RWPE2 (cell line): ENCODE data around the gene TBC1D10B.

Experiments
- ATAC-seq: fragments of 200-7000 bp; cut with Tn5 transposase; 3 replicates; pipeline ENCODE4 v1.9.1; 2021; ENCODE audit warnings: low read depth
- DNase-seq: peaks from one replicate; pipeline ENCODE4 v3.0.0-alpha.2; 2020; ENCODE audit warnings: low spot score
- H3K27ac ChIP-seq: fragments of 450-650 bp; 2 replicates; pipeline ENCODE4 v1.5.1; 2017; ENCODE audit warnings: mild to moderate bottlenecking; ENCODE audit not compliant: poor library complexity, severe bottlenecking
- H3K27me3 ChIP-seq: fragments of 250-450 bp; sonication (Bioruptor Pico); 2 replicates; pipeline ENCODE4 v1.5.1; 2021; ENCODE audit warnings: mild to moderate bottlenecking, moderate library complexity; ENCODE audit not compliant: insufficient read depth, poor library complexity, severe bottlenecking
- H3K36me3 ChIP-seq: fragments of 250-450 bp; sonication (Bioruptor Pico); 2 replicates; pipeline ENCODE4 v1.5.1; 2020; ENCODE audit warnings: low read depth, mild to moderate bottlenecking, moderate library complexity
- H3K4me1 ChIP-seq: fragments of 250-450 bp; sonication (Bioruptor Pico); 2 replicates; pipeline ENCODE4 v1.5.1; 2021; ENCODE audit warnings: mild to moderate bottlenecking, moderate library complexity; ENCODE audit not compliant: insufficient read depth, poor library complexity, severe bottlenecking
- H3K4me3 ChIP-seq: fragments of 250-450 bp; sonication (Bioruptor Pico); 2 replicates; pipeline ENCODE4 v1.5.1; 2021; ENCODE audit warnings: mild to moderate bottlenecking, moderate library complexity; ENCODE audit not compliant: severe bottlenecking
- H3K9me3 ChIP-seq: fragments of 250-450 bp; sonication (Bioruptor Pico); 2 replicates; pipeline ENCODE4 v1.5.1; 2021; ENCODE audit warnings: mild to moderate bottlenecking, moderate library complexity; ENCODE audit not compliant: severe bottlenecking
- CTCF ChIP-seq: fragments of 450-650 bp; IDR thresholded peaks from one replicate; pipeline ENCODE4 v1.5.1; 2017; ENCODE audit warnings: mild to moderate bottlenecking, moderate library complexity; ENCODE audit not compliant: poor library complexity, severe bottlenecking

The TBC1D10B gene

GRCh38 chr16:30351001-30351441 lies 19.3 kb downstream of the TBC1D10B start:
- DNase-seq: no peak
- Histone ChIP-seq H3K4me3 (no peak overlapping the region), H3K4me1 (no peaks in the 10 kb centered on the region), H3K9me3 (no peaks in the 10 kb centered on the region), H3K27ac (no peak overlapping the region), H3K27me3 (no peaks in the 10 kb centered on the region), H3K36me3 (peaks cover 24% of the 10 kb centered on the region)
- ATAC-seq: no peak
- TF ChIP-seq CTCF: no peak

GRCh38 chr16:30350134-30350871 lies 20.0 kb downstream of the TBC1D10B start:
- H3K27ac ChIP-seq: no peak overlapping the region
- TF ChIP-seq CTCF: no peak
- peaks cover 24% of the 10 kb centered on the region for H3K36me3 ChIP-seq
- no peak overlapping the region for H3K4me3 ChIP-seq
- H3K9me3 ChIP-seq: no peaks in the 10 kb centered on the region
- H3K4me1 ChIP-seq: no peaks in the 10 kb centered on the region
- no peak for ATAC-seq
- DNase-seq: no peak
- H3K27me3 ChIP-seq: no peaks in the 10 kb centered on the region

GRCh38 chr16:30349675-30350074 lies 20.6 kb downstream of the TBC1D10B start:
- ATAC-seq: no peak

GRCh38 chr16:30348929-30349328 lies 21.4 kb downstream of the TBC1D10B start:
- Histone ChIP-seq H3K4me3 (no peak overlapping the region), H3K4me1 (no peaks in the 10 kb centered on the region), H3K36me3 (peaks cover 23% of the 10 kb centered on the region), H3K27me3 (no peaks in the 10 kb centered on the region), H3K27ac (no peak overlapping the region), H3K9me3 (no peaks in the 10 kb centered on the region)
- no peak for TF ChIP-seq CTCF
- ATAC-seq (no peak), DNase-seq (no peak)

More at GRCh38 chr16:30349675-30350074, 20.6 kb downstream of the TBC1D10B start:
- Histone ChIP-seq H3K9me3 (no peaks in the 10 kb centered on the region), H3K27me3 (no peaks in the 10 kb centered on the region), H3K27ac (no peak overlapping the region), H3K4me3 (no peak overlapping the region), H3K36me3 (peaks cover 24% of the 10 kb centered on the region), H3K4me1 (no peaks in the 10 kb centered on the region)
- TF ChIP-seq CTCF: no peak
- no peak for DNase-seq

- no peak overlapping the region for H3K4me3 ChIP-seq
- no peaks in the 10 kb centered on the region for H3K4me1 ChIP-seq
- H3K27me3 ChIP-seq: no peaks in the 10 kb centered on the region
- peaks cover 17% of the 10 kb centered on the region for H3K36me3 ChIP-seq
- H3K9me3 ChIP-seq: no peaks in the 10 kb centered on the region
- TF ChIP-seq CTCF: no peak
- DNase-seq: no peak
- no peak overlapping the region for H3K27ac ChIP-seq
- ATAC-seq: no peak
Measured at GRCh38 chr16:30348113-30348512, 22.2 kb downstream of the TBC1D10B start.
